Spinal cord (tissue), 4 donors: ENCODE data around the gene SEMA4F. TPM values are rescaled to one million over a fixed set of nuclear protein-coding genes. Genes with fewer than 3 reads are reported as not detected.

Source experiments
- polyA plus RNA-seq, 2 donors: library from polyadenylated mRNA; unstranded; fragments of 120-200 nt; gene quantifications; one replicate each; pipeline ENCODE4 v1.2.1, GENCODE V29; 2013; ENCODE audit not compliant: insufficient read length in 2 of 2
- total RNA-seq, 2 donors: library from RNA; depleted of rRNA in 1 of 2; stranded (reverse); fragments of 120-200 nt in 1 of 2; fragments of >200 nt in 1 of 2; gene quantifications; one replicate each; pipeline versions ENCODE4 v1.2.3 to v1.2.4, GENCODE V29; 2013 to 2014

SEMA4F gene
- total and polyA plus RNA-seq, 4 donors, result 7.3 to 27.6 (median 20.1) TPM

Other genes starting within 250 kb of the SEMA4F start
- gene C2orf81, start 232.6 kb upstream of the SEMA4F start, total RNA-seq, result 1 to 10 TPM; 1.2 to 4.7 TPM
- 1 to 10 TPM; 5.9 TPM for gene C2orf81, start 232.6 kb upstream of the SEMA4F start, polyA plus RNA-seq
- gene WDR54, start 232.5 kb upstream of the SEMA4F start, total RNA-seq, result 10 to 100 TPM; 17.0 to 37.6 TPM
- 10 to 100 TPM; 37.7 to 40.5 TPM for gene WDR54, start 232.5 kb upstream of the SEMA4F start, polyA plus RNA-seq
- 10 to 100 TPM; 32.9 to 52.5 TPM for gene RTKN, start 212.3 kb upstream of the SEMA4F start, total RNA-seq
- gene RTKN, start 212.3 kb upstream of the SEMA4F start, polyA plus RNA-seq, result 10 to 100 TPM; 66.9 to 76.5 TPM
- 10 to 100 TPM in 1 of 2 donors, 1 to 10 TPM in 1; 9.1 to 34.7 TPM for gene INO80B, start 199.2 kb upstream of the SEMA4F start, total RNA-seq
- gene INO80B, start 199.2 kb upstream of the SEMA4F start, polyA plus RNA-seq, result 10 to 100 TPM; 22.1 to 38.7 TPM
- 10 to 100 TPM; 25.8 to 86.5 TPM for gene WBP1, start 195.8 kb upstream of the SEMA4F start, total RNA-seq
- 100 to 1,000 TPM; 110 to 140 TPM for gene WBP1, start 195.8 kb upstream of the SEMA4F start, polyA plus RNA-seq
- gene MOGS, start 188.9 kb upstream of the SEMA4F start, total RNA-seq, result 10 to 100 TPM; 22.7 to 38.0 TPM
- gene MOGS, start 188.9 kb upstream of the SEMA4F start, polyA plus RNA-seq, result 10 to 100 TPM; 34.5 to 42.2 TPM
- 10 to 100 TPM; 12.7 to 80.6 TPM for gene MRPL53, start 181.6 kb upstream of the SEMA4F start, total RNA-seq
- gene MRPL53, start 181.6 kb upstream of the SEMA4F start, polyA plus RNA-seq, result 10 to 100 TPM; 52.3 to 56.7 TPM
- gene CCDC142, start 171.2 kb upstream of the SEMA4F start, total RNA-seq, result 10 to 100 TPM; 20.8 to 23.4 TPM
- gene CCDC142, start 171.2 kb upstream of the SEMA4F start, polyA plus RNA-seq, result 10 to 100 TPM in 1 of 2 donors, 1 to 10 TPM in 1; 9.3 to 18.6 TPM
- gene TTC31, start 171.2 kb upstream of the SEMA4F start, total RNA-seq, result 10 to 100 TPM in 1 of 2 donors, 1 to 10 TPM in 1; 5.6 to 15.1 TPM
- gene TTC31, start 171.2 kb upstream of the SEMA4F start, polyA plus RNA-seq, result 10 to 100 TPM; 21.5 to 21.8 TPM
- under 1 TPM in 1 of 2 donors, not detected in 1; 0.33 TPM for gene LBX2, start 154.6 kb upstream of the SEMA4F start, total RNA-seq
- under 1 TPM in 1 of 2 donors, not detected in 1; 0.69 TPM for gene LBX2, start 154.6 kb upstream of the SEMA4F start, polyA plus RNA-seq
- gene PCGF1, start 146.6 kb upstream of the SEMA4F start, total RNA-seq, result 10 to 100 TPM; 10.0 to 21.5 TPM
- 10 to 100 TPM; 16.9 to 21.3 TPM for gene PCGF1, start 146.6 kb upstream of the SEMA4F start, polyA plus RNA-seq
- under 1 TPM in 1 of 2 donors, not detected in 1; 0.69 TPM for gene TLX2, start 139.8 kb upstream of the SEMA4F start, total RNA-seq
- gene TLX2, start 139.8 kb upstream of the SEMA4F start, polyA plus RNA-seq, result under 1 TPM; 0.11 to 0.27 TPM
- gene DQX1, start 128.0 kb upstream of the SEMA4F start, total RNA-seq, result under 1 TPM in 1 of 2 donors, not detected in 1; 0.28 TPM
- under 1 TPM; 0.32 to 0.62 TPM for gene DQX1, start 128.0 kb upstream of the SEMA4F start, polyA plus RNA-seq
- gene AUP1, start 124.5 kb upstream of the SEMA4F start, total RNA-seq, result 10 to 100 TPM; 62.6 to 99.0 TPM
- gene AUP1, start 124.5 kb upstream of the SEMA4F start, polyA plus RNA-seq, result 100 to 1,000 TPM; 109 to 131 TPM
- 10 to 100 TPM; 32.0 to 47.2 TPM for gene HTRA2, start 124.3 kb upstream of the SEMA4F start, total RNA-seq
- 10 to 100 TPM; 55.8 to 57.3 TPM for gene HTRA2, start 124.3 kb upstream of the SEMA4F start, polyA plus RNA-seq
- gene LOXL3, start 100.3 kb upstream of the SEMA4F start, total RNA-seq, result 10 to 100 TPM; 10.5 to 18.2 TPM
- 10 to 100 TPM; 18.1 to 18.8 TPM for gene LOXL3, start 100.3 kb upstream of the SEMA4F start, polyA plus RNA-seq
- 10 to 100 TPM in 1 of 2 donors, 1 to 10 TPM in 1; 7.5 to 14.5 TPM for gene DOK1, start 99.5 kb upstream of the SEMA4F start, total RNA-seq
- gene DOK1, start 99.5 kb upstream of the SEMA4F start, polyA plus RNA-seq, result 10 to 100 TPM; 11.0 to 14.2 TPM
- under 1 TPM; 0.33 to 0.69 TPM for gene M1AP, start 5.9 kb upstream of the SEMA4F start, total RNA-seq
- gene M1AP, start 5.9 kb upstream of the SEMA4F start, polyA plus RNA-seq, result 1 to 10 TPM; 1.1 to 1.3 TPM
- gene HK2, start 179.9 kb downstream of the SEMA4F start, total RNA-seq, result 10 to 100 TPM in 1 of 2 donors, 1 to 10 TPM in 1; 9.9 to 10.8 TPM
- gene HK2, start 179.9 kb downstream of the SEMA4F start, polyA plus RNA-seq, result 10 to 100 TPM in 1 of 2 donors, 1 to 10 TPM in 1; 7.8 to 10.8 TPM